GM19468 (cell line): ENCODE measurements around the gene SNX18.
A peak's percentile ranks its signal among the peaks of the same experiment; 100 is the strongest.
"Not testable (repeated sequence)": the region's sequence is repeated elsewhere in the genome, so short reads cannot be mapped to it uniquely, and the experiment has no call there.

Source experiments
- ATAC-seq: cut with Tn5 transposase; IDR thresholded peaks from one replicate; pipeline ENCODE4 v1.9.1; 2021; ENCODE audit warnings: mild to moderate bottlenecking, moderate library complexity, moderate number of reproducible peaks; ENCODE audit not compliant: unreplicated experiment; ENCODE audit errors: extremely low read depth

SNX18 gene, protein sequence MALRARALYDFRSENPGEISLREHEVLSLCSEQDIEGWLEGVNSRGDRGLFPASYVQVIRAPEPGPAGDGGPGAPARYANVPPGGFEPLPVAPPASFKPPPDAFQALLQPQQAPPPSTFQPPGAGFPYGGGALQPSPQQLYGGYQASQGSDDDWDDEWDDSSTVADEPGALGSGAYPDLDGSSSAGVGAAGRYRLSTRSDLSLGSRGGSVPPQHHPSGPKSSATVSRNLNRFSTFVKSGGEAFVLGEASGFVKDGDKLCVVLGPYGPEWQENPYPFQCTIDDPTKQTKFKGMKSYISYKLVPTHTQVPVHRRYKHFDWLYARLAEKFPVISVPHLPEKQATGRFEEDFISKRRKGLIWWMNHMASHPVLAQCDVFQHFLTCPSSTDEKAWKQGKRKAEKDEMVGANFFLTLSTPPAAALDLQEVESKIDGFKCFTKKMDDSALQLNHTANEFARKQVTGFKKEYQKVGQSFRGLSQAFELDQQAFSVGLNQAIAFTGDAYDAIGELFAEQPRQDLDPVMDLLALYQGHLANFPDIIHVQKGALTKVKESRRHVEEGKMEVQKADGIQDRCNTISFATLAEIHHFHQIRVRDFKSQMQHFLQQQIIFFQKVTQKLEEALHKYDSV

DNA sequence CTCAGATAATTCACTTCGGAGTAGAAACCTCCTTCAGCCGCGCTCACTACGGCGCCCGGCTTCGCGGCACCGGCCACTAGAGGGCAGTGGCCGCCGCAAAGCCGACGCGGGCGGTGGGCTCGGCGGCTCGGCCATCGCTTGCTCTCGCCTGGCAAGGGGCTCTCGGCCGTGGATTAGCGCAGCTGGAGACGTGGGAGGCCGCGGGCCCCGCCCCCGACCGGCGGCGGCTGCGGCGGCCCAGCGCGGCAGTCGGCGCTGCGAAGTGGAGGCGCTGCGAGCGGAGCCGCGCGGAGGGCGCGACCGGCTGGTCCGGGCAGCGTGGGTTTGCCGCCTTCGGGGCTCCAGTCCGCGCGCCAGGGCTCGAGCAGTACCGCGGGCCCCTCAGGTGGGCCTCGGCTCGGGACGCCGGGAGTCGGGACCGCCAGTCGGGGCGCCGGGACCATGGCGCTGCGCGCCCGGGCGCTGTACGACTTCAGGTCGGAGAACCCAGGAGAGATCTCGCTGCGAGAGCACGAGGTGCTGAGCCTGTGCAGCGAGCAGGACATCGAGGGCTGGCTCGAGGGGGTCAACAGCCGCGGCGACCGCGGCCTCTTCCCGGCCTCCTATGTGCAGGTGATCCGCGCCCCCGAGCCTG lies at the start of gene SNX18:
SNX18 (plus strand) TSS at position 248 of the 634 bp plus-strand sequence; CDS start at position 442, 194 bp downstream.
- ATAC-seq: peak; percentile 94

DNA sequence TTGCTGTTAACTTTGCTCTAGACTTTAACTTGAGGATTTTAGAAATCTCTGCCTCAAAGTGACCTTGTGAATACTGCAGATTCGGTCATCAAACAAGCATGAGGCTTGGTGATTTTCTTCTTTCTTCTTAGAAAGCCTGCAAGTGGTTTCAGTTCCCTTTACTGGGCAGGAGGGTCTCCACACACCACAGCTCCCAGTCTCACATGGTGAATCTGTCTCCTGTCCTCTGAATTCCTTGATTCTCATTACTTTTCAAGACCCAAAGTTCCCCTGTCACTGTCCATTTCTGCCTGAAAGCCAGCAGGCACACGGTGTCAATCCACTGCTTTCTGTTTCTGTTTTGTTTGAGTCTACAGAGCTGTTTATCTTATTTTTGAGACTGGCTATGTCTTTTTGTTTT lies 47.9 kb upstream of the SNX18 start:
- peak; percentile 42 for ATAC-seq

DNA sequence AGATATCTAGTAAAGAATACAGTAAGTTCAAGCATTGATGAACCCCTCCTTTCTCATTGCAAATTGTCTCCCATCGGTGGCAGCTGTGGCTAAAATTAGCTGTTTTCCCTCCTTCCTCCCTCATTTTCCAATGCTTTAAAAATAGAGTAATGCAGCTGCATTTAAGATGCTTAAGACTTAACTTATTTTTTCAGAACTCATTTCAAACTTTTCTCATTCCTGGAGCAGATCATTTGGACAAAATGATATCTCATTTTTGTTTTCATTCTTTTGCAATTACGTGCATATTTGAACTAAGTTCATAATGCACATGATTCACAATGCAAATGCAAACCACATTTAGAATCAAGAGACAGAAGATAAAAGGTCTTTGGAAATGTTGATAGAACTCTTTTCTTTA lies 47.4 kb upstream of the SNX18 start:
- ATAC-seq: no peak

DNA sequence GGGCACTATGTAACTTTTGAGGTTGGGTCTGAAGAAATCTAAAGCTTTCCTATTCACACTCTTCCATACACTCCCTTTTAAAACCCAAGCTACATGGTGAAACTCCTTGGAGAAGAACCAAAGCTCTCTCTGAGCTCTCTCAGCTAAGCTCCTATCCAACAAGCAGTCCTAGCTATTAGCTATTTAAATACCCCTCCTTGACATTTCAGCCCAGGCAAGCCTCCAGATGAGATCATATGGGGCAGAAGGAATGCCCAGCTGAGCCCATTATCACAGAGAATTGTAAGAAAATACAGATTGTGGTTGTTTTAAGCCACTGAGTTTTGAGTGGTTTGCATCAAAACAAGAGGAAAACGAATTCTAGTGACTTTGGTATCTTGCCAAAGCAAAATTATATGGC lies 46.9 kb upstream of the SNX18 start:
- no peak for ATAC-seq

DNA sequence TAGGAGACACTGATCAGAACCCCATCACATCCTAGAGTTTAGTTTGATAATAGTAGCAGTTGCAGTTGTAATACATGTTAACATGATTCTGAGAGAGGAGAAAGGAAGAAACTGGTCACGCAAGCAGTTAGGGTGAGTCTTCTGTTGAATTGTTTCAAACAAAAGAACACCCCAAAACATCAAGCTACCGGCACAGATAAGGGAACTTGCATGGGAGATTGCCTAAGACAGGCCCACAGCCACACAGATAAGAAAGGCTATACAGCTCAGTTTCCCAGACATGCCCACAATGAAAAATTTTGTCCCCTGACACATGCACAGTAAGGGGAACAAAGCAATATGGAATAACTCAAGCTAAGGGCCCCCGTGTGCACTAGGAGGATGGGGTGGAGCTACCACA lies 46.2 kb upstream of the SNX18 start:
- no peak for ATAC-seq

DNA sequence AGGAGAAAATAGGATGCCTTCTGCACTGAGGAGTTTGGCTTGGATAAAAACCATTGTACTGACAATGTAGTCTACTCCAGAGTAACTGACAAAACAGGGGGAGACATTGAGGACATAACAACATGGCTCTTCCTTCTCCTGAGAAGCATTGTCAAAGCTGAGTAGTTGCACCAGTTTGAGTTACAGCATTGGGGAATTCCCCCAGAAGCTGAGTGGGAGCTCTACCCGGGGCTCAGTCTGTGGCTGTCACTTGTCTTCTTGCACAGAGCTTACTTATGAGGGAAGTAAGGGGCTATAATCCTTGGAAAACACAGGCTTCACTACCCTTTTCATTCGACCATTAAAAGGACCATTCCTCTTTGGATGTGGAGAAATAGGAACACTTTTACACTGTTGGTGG lies 40.9 kb upstream of the SNX18 start:
- ATAC-seq: no peak

DNA sequence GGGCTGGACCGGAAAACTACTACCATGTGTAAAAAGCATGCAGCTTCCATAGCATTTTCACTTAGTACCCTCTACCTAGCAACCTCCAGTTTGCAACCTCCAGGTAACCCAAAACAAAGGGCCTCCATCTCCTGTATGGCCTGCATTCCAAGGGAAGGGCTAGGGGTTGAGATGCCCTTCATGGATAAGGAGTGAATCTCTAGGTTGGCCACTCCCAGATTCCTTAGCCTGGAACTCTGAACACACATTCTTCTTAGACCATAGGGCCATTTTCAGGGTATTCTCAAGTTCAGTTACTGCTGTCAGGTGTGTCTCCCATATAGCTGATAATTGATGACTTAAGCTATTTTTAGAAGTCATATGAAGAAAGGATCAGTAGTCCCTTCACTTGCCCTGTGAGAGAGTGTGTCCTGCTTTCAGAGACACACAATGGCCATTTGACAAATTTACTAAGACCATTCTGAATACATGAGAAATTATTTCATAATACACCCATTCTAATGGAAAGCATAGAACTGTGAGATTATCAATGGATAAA lies 39.5 kb upstream of the SNX18 start:
- no peak for ATAC-seq

DNA sequence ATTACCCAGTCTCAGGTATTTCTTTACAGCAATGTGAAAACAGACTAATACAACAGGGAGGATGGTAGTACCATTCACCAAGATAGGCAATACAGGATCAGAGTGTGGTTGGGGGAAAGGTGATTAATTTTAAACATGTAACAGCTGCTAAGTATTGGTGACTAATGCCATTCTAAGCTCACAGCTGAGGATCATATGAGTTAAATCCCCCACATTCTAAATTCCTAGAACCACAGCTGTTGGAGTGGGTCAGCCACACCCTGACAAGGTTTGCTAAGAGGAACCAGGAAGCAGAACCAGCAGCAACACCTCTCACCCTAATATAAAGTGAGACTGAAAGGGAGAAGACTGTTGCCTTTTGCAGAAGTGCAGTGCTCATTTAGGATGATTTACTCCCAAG lies 37.3 kb upstream of the SNX18 start:
- no peak for ATAC-seq

DNA sequence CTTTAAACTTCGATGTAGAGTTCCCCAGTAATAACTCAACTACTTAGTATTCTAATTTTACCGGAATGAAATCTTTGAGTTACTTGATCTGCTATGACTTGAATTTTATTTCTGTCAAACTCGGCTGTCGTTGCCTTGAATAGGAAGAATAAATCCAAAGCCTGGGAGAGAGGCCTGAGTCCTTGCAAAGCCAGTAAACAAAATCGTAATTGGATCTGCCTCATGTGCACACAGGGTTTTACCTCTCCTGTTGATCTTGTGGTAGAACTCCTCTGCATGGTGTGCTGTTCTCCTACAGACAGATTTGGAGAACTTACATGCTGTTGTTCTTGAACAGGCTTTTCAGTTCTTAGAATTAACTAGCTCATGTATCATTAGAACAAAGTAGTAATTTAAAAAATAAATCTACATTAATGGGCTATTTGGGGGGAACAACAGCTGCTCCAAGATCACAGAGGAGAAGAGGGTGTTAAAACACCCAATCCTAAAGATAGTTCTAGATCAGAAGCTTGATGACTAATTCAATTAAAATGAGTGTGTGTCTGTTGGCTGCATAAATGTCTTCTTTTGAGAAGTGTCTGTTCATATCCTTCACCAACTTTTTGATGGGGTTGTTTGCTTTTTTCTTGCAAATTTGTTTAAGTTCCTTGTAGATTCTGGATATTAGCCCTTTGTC lies 33.2 kb upstream of the SNX18 start:
- ATAC-seq: no peak

DNA sequence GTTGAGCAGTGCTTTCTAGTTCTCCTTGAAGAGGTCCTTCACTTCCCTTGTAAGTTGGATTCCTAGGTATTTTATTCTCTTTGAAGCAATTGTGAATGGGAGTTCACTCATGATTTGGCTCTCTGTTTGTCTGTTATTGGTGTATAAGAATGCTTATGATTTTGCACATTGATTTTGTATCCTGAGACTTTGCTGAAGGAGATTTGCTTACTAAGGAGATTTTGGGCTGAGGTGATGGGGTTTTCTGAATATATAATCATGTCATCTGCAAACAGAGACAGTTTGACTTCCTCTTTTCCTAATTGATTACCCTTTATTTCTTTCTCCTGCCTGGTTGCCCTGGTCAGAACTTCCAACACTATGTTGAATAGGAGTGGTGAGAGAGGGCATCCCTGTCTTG lies 31.9 kb upstream of the SNX18 start:
- not testable (repeated sequence) for ATAC-seq

DNA sequence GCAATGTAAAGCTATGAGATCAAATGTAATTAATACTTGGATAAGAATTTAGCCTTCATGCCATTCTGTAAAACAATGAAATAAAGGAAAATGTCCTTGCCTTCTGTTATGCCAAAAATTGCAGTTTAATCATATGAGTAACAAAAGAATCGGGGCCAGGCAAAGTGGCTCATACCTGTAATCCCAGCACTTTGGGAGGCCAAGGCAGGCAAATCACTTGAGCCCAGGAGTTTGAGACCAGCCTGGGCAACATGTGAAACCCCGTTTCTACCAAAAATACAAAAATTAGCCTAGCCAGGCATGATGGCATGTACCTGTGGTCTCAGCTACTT lies 27.9 kb upstream of the SNX18 start:
- not testable (repeated sequence) for ATAC-seq

DNA sequence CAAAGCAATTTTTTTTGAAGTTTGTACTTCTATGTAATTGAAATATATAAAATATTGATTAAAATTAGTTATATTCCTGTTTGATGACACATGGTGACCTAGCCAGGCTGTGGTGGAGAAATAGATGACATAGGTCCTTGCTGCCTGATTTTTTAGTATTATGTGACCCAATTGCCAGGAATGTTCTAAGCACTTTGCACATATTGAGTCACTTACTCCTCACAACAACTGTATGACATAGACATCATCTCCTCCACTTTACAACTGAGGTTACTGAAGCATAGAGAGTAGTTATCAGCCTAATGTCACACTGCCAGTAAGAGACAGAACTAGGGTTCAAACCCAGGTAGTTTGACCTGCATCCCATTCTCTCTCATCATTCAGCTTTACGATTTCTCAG lies 26.2 kb upstream of the SNX18 start:
- ATAC-seq: no peak

DNA sequence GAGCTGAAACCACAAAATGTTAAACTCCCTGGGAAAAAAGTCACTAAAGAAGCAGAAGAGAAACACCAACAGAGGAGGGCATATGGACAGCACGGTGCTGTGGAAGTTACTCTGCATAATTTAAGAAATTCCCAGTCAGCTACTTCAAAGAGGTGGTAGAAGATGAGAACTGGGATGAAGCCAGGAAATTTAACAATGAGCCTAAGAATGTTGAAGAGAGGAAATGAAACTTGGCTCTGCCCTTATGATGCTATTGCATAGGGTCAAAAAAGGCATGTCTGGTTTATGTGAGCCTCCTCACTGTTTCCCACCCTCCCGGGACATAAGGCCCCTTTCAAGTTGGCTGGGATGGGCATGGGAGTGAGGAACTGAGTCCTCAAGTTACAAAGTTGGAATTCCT lies 25.4 kb upstream of the SNX18 start:
- no peak for ATAC-seq

DNA sequence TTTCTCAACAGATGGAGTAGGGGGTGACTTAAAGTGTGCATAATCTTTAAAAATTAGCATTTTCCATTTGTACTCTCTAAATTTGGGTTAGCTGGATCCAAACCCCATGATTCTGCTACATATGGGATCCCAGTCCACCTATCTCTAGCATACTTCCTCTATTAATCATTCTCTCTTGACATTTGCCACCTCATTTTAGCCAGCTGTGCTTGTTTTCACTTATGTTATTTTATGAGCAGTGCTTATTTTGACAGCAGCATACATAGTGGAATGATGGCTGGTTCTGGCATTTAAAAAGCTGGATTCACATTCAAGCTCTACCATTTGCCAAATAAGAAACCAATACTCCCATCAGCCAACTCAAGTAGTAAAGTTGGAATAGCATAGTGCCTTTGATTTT lies 22.5 kb upstream of the SNX18 start:
- ATAC-seq: no peak

DNA sequence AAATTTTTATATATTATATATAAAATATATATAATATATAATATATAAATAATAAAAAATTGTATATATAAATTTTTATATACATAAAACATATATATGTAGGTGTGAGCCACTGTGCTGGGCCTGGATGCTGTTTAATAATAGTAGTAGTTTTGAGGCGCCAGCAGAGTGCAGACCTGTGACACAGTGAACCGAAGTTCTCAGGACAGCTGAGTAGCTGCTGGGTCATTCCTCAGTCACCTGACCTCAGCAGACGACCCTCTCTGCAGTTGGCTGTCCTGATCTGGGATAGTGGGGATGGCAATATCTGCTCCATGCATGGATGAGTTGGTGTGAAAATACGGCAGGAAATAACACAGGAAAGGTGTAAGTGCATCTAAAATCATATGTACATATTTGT lies 3.3 kb upstream of the SNX18 start:
- no peak for ATAC-seq

DNA sequence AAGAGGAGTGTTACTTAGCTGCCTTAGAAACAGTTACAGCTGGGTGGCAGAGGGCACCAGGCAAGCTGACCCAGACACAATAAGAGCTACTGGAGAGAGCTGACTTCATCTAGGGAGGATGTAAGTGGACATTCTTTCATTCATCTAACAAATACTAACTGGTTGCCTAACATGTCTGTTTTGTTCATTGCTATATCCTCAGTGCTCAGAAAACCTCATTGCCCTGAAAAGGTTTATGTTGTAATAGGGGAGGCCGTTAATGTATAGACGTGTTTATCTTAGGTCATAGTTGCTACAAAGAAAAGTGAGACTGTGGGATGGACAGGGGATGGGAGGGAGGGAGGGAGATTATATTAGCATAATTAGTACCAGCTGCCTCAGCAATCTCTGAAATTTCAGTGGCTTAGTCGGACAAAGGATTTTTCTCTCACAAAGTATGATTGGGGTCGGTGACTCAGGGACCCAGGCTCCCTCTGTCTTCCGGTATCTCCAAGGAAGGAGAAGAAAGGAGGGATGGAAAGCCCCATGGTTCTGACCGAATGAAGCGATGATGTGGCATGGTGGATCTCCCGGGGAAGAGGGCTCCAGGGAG lies 2.6 kb upstream of the SNX18 start:
- ATAC-seq: no peak

DNA sequence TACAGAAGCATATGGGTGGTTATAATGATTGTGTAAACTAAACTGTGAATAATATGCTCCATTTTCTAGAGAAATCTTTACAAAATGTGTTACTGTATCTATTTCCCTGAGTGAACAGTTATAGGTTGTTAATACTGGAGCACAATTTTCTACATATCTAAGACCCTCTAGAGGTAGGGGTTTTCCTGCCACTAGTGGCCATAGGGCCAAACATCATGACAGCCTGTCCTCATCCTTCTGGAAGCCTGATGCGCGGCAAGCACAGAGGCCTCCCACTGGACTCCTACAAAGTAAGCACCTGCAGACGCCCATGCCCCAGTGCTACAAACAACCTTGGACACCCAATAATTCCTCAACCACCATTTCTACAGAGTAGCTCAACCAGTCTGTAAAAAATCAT lies 1.9 kb upstream of the SNX18 start:
- ATAC-seq: no peak

DNA sequence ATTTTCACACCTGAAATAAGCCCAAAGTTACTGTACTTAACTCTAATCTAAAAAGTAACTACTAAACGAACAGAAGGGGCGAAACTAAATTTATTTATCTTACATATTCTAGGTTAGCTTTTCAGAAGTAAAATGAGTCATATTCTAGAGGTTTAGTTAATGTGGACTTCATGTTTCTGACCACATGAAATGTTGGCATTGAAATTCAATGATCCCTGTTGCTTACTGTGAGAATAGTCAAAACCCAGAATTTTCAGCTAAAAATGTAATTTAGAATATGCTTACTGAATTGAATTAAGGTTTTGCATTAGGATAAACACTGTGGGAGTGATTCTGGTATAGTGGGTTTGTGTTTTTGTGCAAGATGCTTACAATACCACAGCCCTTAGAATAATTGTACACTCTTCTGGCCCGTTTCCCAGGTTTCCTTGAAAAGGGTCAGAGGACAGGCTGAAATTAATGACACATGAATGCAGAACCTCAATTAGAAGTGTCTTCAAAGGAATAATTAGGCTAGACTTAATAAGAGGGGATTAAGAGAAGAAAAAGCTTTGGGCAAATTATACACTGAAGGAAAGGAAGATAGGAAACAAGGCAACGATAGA lies 1.4 kb upstream of the SNX18 start:
- no peak for ATAC-seq

DNA sequence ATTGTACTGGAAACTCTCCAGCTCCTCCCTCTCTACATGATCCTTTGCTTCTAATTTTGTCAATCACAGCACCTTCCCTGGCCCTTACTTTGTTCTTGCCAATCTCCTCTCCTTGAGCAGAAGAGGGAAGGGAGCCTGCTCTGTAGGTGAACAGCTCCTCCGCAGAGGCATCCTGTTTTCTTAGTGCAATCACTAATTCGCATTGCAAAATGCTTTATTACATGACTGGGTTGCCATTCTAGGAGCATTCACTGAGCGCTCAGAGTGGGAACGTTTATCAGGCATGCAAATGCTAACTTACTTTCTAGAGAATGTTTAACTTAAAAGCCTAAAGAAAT lies 416 bp upstream of the SNX18 start:
- ATAC-seq: no peak

DNA sequence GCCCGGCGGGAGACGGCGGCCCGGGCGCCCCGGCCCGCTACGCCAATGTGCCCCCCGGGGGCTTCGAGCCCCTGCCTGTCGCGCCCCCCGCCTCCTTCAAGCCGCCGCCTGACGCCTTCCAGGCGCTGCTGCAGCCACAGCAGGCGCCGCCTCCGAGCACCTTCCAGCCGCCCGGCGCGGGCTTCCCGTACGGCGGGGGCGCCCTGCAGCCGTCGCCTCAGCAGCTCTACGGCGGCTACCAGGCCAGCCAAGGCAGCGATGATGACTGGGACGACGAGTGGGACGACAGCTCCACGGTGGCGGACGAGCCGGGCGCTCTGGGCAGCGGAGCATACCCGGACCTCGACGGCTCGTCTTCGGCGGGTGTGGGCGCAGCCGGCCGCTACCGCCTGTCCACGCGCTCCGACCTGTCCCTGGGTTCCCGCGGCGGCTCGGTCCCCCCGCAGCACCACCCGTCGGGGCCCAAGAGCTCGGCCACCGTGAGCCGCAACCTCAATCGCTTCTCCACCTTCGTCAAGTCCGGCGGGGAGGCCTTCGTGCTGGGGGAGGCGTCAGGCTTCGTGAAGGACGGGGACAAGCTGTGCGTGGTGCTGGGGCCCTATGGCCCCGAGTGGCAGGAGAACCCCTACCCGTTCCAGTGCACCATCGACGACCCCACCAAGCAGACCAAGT lies 723 bp downstream of the SNX18 start:
- no peak for ATAC-seq
